GM23248 (cell line): ENCODE measurements around the gene WWOX.

Experiments used
- EZH2 ChIP-seq: fragments of 200-600 bp; sonication (generic); IDR thresholded peaks from 2 replicates; pipeline ENCODE4 v1.6.1; 2018; ENCODE audit warnings: antibody characterized with exemption, mild to moderate bottlenecking; ENCODE audit not compliant: insufficient read depth, poor library complexity, severe bottlenecking
- EZH2phosphoT487 ChIP-seq: fragments of 200-600 bp; sonication (generic); IDR thresholded peaks from 2 replicates; pipeline ENCODE4 v1.6.1; 2018; ENCODE audit warnings: antibody characterized with exemption, moderate library complexity, mild to moderate bottlenecking, low read depth; ENCODE audit not compliant: insufficient read depth

- TF ChIP-seq EZH2phosphoT487 (no peak), EZH2 (no peak)
Observed at GRCh38 chr16:78996790-78997189, 897.3 kb downstream of the WWOX start.
